ENCODE results near the gene SLC44A1. TPM values are rescaled to one million over a fixed set of nuclear protein-coding genes. Genes with fewer than 3 reads are reported as not detected.
A peak's percentile ranks its signal among the peaks of the same experiment; 100 is the strongest.
"Not testable (repeated sequence)": the region's sequence is repeated elsewhere in the genome, so short reads cannot be mapped to it uniquely, and the experiment has no call there.

Gene SLC44A1
- polyA plus RNA-seq, 4 donors = 7.8 to 70.0 (median 16.0) TPM

- Histone ChIP-seq H3K4me3 (ENCODE audit: low read depth in 1 of 3, low read length in 3 of 3) (no peak overlapping the region), H3K9me3 (ENCODE audit: control insufficient read depth in 2 of 2, insufficient read depth in 1 of 2, low read depth in 1 of 2, low read length in 1 of 2) (no peaks in the 10 kb centered on the region), H3K27me3 (ENCODE audit: control insufficient read depth in 3 of 3, insufficient read depth in 3 of 3, low read length in 3 of 3) (no peaks in the 10 kb centered on the region), H3K27ac (ENCODE audit: low read depth in 1 of 3, low read length in 2 of 3) (peak overlapping the region in 2 of 3 donors; percentile 9 to 41), H3K36me3 (ENCODE audit: control insufficient read depth in 3 of 3, insufficient read depth in 2 of 3, low read depth in 1 of 3, low read length in 3 of 3) (no peaks in the 10 kb centered on the region), H3K4me1 (ENCODE audit: control insufficient read depth in 3 of 3, insufficient read depth in 2 of 3, low read depth in 1 of 3, low read length in 2 of 3) (peaks cover 10 to 18% (median 17%) of the 10 kb centered on the region in 3 donors)
- peak in 1 of 2 donors; percentile 79 for DNase-seq
- no peak for FAIRE-seq
- 32 to 67% (median 66%) methylated on average over 4 of the region's 4 CpGs for WGBS, 3 donors
These were observed 9.8 kb downstream of the SLC44A1 start for GRCh38 chr9:105254226-105254625.

GRCh38 chr9:105255421-105255820 lies 11.0 kb downstream of the SLC44A1 start:
- no peaks in the 10 kb centered on the region for H3K9me3 ChIP-seq (ENCODE audit: control insufficient read depth in 2 of 2, insufficient read depth in 1 of 2, low read depth in 1 of 2, low read length in 1 of 2)
- H3K36me3 ChIP-seq (ENCODE audit: control insufficient read depth in 3 of 3, insufficient read depth in 2 of 3, low read depth in 1 of 3, low read length in 3 of 3) = no peaks in the 10 kb centered on the region
- DNase-seq = no peak
- H3K4me1 ChIP-seq (ENCODE audit: control insufficient read depth in 3 of 3, insufficient read depth in 2 of 3, low read depth in 1 of 3, low read length in 2 of 3) = peaks cover 12 to 26% (median 22%) of the 10 kb centered on the region in 3 donors
- FAIRE-seq = no peak
- no peak overlapping the region for H3K4me3 ChIP-seq (ENCODE audit: low read depth in 1 of 3, low read length in 3 of 3)
- no peaks in the 10 kb centered on the region for H3K27me3 ChIP-seq (ENCODE audit: control insufficient read depth in 3 of 3, insufficient read depth in 3 of 3, low read length in 3 of 3)
- H3K27ac ChIP-seq (ENCODE audit: low read depth in 1 of 3, low read length in 2 of 3) = peak overlapping the region in 1 of 3 donors; percentile 49

GRCh38 chr9:105256569-105256968 lies 12.1 kb downstream of the SLC44A1 start:
- H3K27me3 ChIP-seq (ENCODE audit: control insufficient read depth in 3 of 3, insufficient read depth in 3 of 3, low read length in 3 of 3); H3K4me3 ChIP-seq (ENCODE audit: low read depth in 1 of 3, low read length in 3 of 3); FAIRE-seq; H3K9me3 ChIP-seq (ENCODE audit: control insufficient read depth in 2 of 2, insufficient read depth in 1 of 2, low read depth in 1 of 2, low read length in 1 of 2); DNase-seq; H3K36me3 ChIP-seq (ENCODE audit: control insufficient read depth in 3 of 3, insufficient read depth in 2 of 3, low read depth in 1 of 3, low read length in 3 of 3); H3K27ac ChIP-seq (ENCODE audit: low read depth in 1 of 3, low read length in 2 of 3): not testable (repeated sequence)
- peaks cover 12 to 30% (median 24%) of the 10 kb centered on the region in 3 donors for H3K4me1 ChIP-seq (ENCODE audit: control insufficient read depth in 3 of 3, insufficient read depth in 2 of 3, low read depth in 1 of 3, low read length in 2 of 3)
- 96 to 98% (median 97%) methylated on average over 4 of the region's 4 CpGs for WGBS, 3 donors

- no peaks in the 10 kb centered on the region for H3K9me3 ChIP-seq (ENCODE audit: control insufficient read depth in 2 of 2, insufficient read depth in 1 of 2, low read depth in 1 of 2, low read length in 1 of 2)
- no peaks in the 10 kb centered on the region for H3K27me3 ChIP-seq (ENCODE audit: control insufficient read depth in 3 of 3, insufficient read depth in 3 of 3, low read length in 3 of 3)
- H3K4me1 ChIP-seq (ENCODE audit: control insufficient read depth in 3 of 3, insufficient read depth in 2 of 3, low read depth in 1 of 3, low read length in 2 of 3) = peaks cover 12 to 25% (median 22%) of the 10 kb centered on the region in 3 donors
- WGBS, 3 donors = 80 to 88% (median 88%) methylated on average over 2 of the region's 2 CpGs
- peak overlapping the region; percentile 2 to 32 (median 22) for H3K27ac ChIP-seq (ENCODE audit: low read depth in 1 of 3, low read length in 2 of 3)
- no peak overlapping the region for H3K4me3 ChIP-seq (ENCODE audit: low read depth in 1 of 3, low read length in 3 of 3)
- DNase-seq = no peak
- FAIRE-seq = no peak
- H3K36me3 ChIP-seq (ENCODE audit: control insufficient read depth in 3 of 3, insufficient read depth in 2 of 3, low read depth in 1 of 3, low read length in 3 of 3) = no peaks in the 10 kb centered on the region
These were observed 13.4 kb downstream of the SLC44A1 start for GRCh38 chr9:105257809-105258208.

GRCh38 chr9:105258225-105258737 lies 13.8 kb downstream of the SLC44A1 start:
- no peaks in the 10 kb centered on the region for H3K27me3 ChIP-seq (ENCODE audit: control insufficient read depth in 3 of 3, insufficient read depth in 3 of 3, low read length in 3 of 3)
- FAIRE-seq = no peak
- no peaks in the 10 kb centered on the region for H3K9me3 ChIP-seq (ENCODE audit: control insufficient read depth in 2 of 2, insufficient read depth in 1 of 2, low read depth in 1 of 2, low read length in 1 of 2)
- H3K27ac ChIP-seq (ENCODE audit: low read depth in 1 of 3, low read length in 2 of 3) = peak overlapping the region; percentile 2 to 32 (median 22)
- 62 to 75% (median 68%) methylated on average over 3 of the region's 3 CpGs for WGBS, 3 donors
- no peak overlapping the region for H3K4me3 ChIP-seq (ENCODE audit: low read depth in 1 of 3, low read length in 3 of 3)
- H3K36me3 ChIP-seq (ENCODE audit: control insufficient read depth in 3 of 3, insufficient read depth in 2 of 3, low read depth in 1 of 3, low read length in 3 of 3) = no peaks in the 10 kb centered on the region
- peak in 1 of 2 donors; percentile 51 for DNase-seq
- peaks cover 12 to 30% (median 22%) of the 10 kb centered on the region in 3 donors for H3K4me1 ChIP-seq (ENCODE audit: control insufficient read depth in 3 of 3, insufficient read depth in 2 of 3, low read depth in 1 of 3, low read length in 2 of 3)

- FAIRE-seq (no peak), DNase-seq (no peak)
- H3K9me3 ChIP-seq (ENCODE audit: control insufficient read depth in 2 of 2, insufficient read depth in 1 of 2, low read depth in 1 of 2, low read length in 1 of 2) = no peaks in the 10 kb centered on the region
- no peaks in the 10 kb centered on the region for H3K36me3 ChIP-seq (ENCODE audit: control insufficient read depth in 3 of 3, insufficient read depth in 2 of 3, low read depth in 1 of 3, low read length in 3 of 3)
- peaks cover 8 to 26% (median 22%) of the 10 kb centered on the region in 3 donors for H3K4me1 ChIP-seq (ENCODE audit: control insufficient read depth in 3 of 3, insufficient read depth in 2 of 3, low read depth in 1 of 3, low read length in 2 of 3)
- no peak overlapping the region for H3K4me3 ChIP-seq (ENCODE audit: low read depth in 1 of 3, low read length in 3 of 3)
- H3K27me3 ChIP-seq (ENCODE audit: control insufficient read depth in 3 of 3, insufficient read depth in 3 of 3, low read length in 3 of 3) = no peaks in the 10 kb centered on the region
- WGBS, 3 donors = 56 to 76% (median 72%) methylated on average over 2 of the region's 2 CpGs
- no peak overlapping the region for H3K27ac ChIP-seq (ENCODE audit: low read depth in 1 of 3, low read length in 2 of 3)
These were observed 14.8 kb downstream of the SLC44A1 start for GRCh38 chr9:105259274-105259673.

- H3K27ac ChIP-seq (ENCODE audit: low read depth in 1 of 3, low read length in 2 of 3) = peak overlapping the region in 2 of 3 donors; percentile 49 to 82
- no peaks in the 10 kb centered on the region for H3K36me3 ChIP-seq (ENCODE audit: control insufficient read depth in 3 of 3, insufficient read depth in 2 of 3, low read depth in 1 of 3, low read length in 3 of 3)
- H3K4me1 ChIP-seq (ENCODE audit: control insufficient read depth in 3 of 3, insufficient read depth in 2 of 3, low read depth in 1 of 3, low read length in 2 of 3) = peaks cover 6 to 25% (median 22%) of the 10 kb centered on the region in 3 donors
- H3K9me3 ChIP-seq (ENCODE audit: control insufficient read depth in 2 of 2, insufficient read depth in 1 of 2, low read depth in 1 of 2, low read length in 1 of 2) = no peaks in the 10 kb centered on the region
- no peak overlapping the region for H3K4me3 ChIP-seq (ENCODE audit: low read depth in 1 of 3, low read length in 3 of 3)
- FAIRE-seq (peak; percentile 92), DNase-seq (no peak)
- H3K27me3 ChIP-seq (ENCODE audit: control insufficient read depth in 3 of 3, insufficient read depth in 3 of 3, low read length in 3 of 3) = no peaks in the 10 kb centered on the region
These were observed 15.5 kb downstream of the SLC44A1 start for GRCh38 chr9:105259731-105260612.

GRCh38 chr9:105262497-105262896 lies 18.0 kb downstream of the SLC44A1 start:
- H3K36me3 ChIP-seq (ENCODE audit: control insufficient read depth in 3 of 3, insufficient read depth in 2 of 3, low read depth in 1 of 3, low read length in 3 of 3) = no peaks in the 10 kb centered on the region
- peak; percentile 39 for FAIRE-seq
- 88 to 97% (median 92%) methylated on average over 2 of the region's 2 CpGs for WGBS, 3 donors
- H3K4me1 ChIP-seq (ENCODE audit: control insufficient read depth in 3 of 3, insufficient read depth in 2 of 3, low read depth in 1 of 3, low read length in 2 of 3) = peaks cover 6 to 25% (median 16%) of the 10 kb centered on the region in 3 donors
- H3K4me3 ChIP-seq (ENCODE audit: low read depth in 1 of 3, low read length in 3 of 3) = no peak overlapping the region
- no peaks in the 10 kb centered on the region for H3K9me3 ChIP-seq (ENCODE audit: control insufficient read depth in 2 of 2, insufficient read depth in 1 of 2, low read depth in 1 of 2, low read length in 1 of 2)
- DNase-seq = no peak
- no peak overlapping the region for H3K27ac ChIP-seq (ENCODE audit: low read depth in 1 of 3, low read length in 2 of 3)
- no peaks in the 10 kb centered on the region for H3K27me3 ChIP-seq (ENCODE audit: control insufficient read depth in 3 of 3, insufficient read depth in 3 of 3, low read length in 3 of 3)
